ENCODE data around the gene RBM28.

The RBM28 gene

GRCh38 chr7:128356546-128357216 is 13.0 kb upstream of the RBM28 start:
- H3K4me3 ChIP-seq (ENCODE audit: low read length) = no peak overlapping the region
- TF ChIP-seq CTCF (conservative IDR thresholded peaks at IDR 0.05; ENCODE audit: low read depth, low read length) = no peak
- DNase-seq (ENCODE audit: low read depth) = no peak

- TF ChIP-seq CTCF (conservative IDR thresholded peaks at IDR 0.05; ENCODE audit: low read depth, low read length) = no peak
- H3K4me3 ChIP-seq (ENCODE audit: low read length) = no peak overlapping the region
Measured at GRCh38 chr7:128353610-128354009, 9.9 kb upstream of the RBM28 start.

GRCh38 chr7:128353189-128353588 is 9.5 kb upstream of the RBM28 start:
- no peak for DNase-seq (ENCODE audit: low read depth)
- no peak overlapping the region for H3K4me3 ChIP-seq (ENCODE audit: low read length)
- no peak for TF ChIP-seq CTCF (conservative IDR thresholded peaks at IDR 0.05; ENCODE audit: low read depth, low read length)

More at GRCh38 chr7:128353610-128354009, 9.9 kb upstream of the RBM28 start:
- no peak for DNase-seq (ENCODE audit: low read depth)

- DNase-seq (ENCODE audit: low read depth) = no peak
- no peak for TF ChIP-seq CTCF (conservative IDR thresholded peaks at IDR 0.05; ENCODE audit: low read depth, low read length)
- H3K4me3 ChIP-seq (ENCODE audit: low read length) = no peak overlapping the region
Measured at GRCh38 chr7:128352636-128353035, 8.9 kb upstream of the RBM28 start.

- DNase-seq (ENCODE audit: low read depth) = no peak
- peak; percentile 62 for TF ChIP-seq CTCF (conservative IDR thresholded peaks at IDR 0.05; ENCODE audit: low read depth, low read length)
- H3K4me3 ChIP-seq (ENCODE audit: low read length) = no peak overlapping the region
Measured at GRCh38 chr7:128352153-128352537, 8.4 kb upstream of the RBM28 start.

- no peak for DNase-seq (ENCODE audit: low read depth)
- TF ChIP-seq CTCF (conservative IDR thresholded peaks at IDR 0.05; ENCODE audit: low read depth, low read length) = no peak
- H3K4me3 ChIP-seq (ENCODE audit: low read length) = no peak overlapping the region
Measured at GRCh38 chr7:128351296-128352152, 7.8 kb upstream of the RBM28 start.

All from retinal pigment epithelial cell (primary cell).